HG03342 (cell line): Measurements from ENCODE around the gene EIF4E2.
"Not testable (repeated sequence)": the region's sequence is repeated elsewhere in the genome, so short reads cannot be mapped to it uniquely, and the experiment has no call there.

Experiments used
- ATAC-seq: cut with Tn5 transposase; IDR thresholded peaks from one replicate; pipeline ENCODE4 v1.9.1; 2021; ENCODE audit warnings: mild to moderate bottlenecking, moderate library complexity; ENCODE audit not compliant: unreplicated experiment

The EIF4E2 gene

GRCh38 chr2:232556426-232556825 is 5.9 kb downstream of the EIF4E2 start:
- ATAC-seq, result no peak

- ATAC-seq, result no peak
These were observed 12.1 kb downstream of the EIF4E2 start for GRCh38 chr2:232562515-232563151.

- no peak for ATAC-seq
These were observed 13.1 kb downstream of the EIF4E2 start for GRCh38 chr2:232563580-232563979.

- no peak for ATAC-seq
These were observed 17.2 kb downstream of the EIF4E2 start for GRCh38 chr2:232567721-232568120.

- no peak for ATAC-seq
These were observed 17.7 kb downstream of the EIF4E2 start for GRCh38 chr2:232568161-232568560.

GRCh38 chr2:232569541-232569940 is 19.1 kb downstream of the EIF4E2 start:
- ATAC-seq, result no peak

- ATAC-seq, result not testable (repeated sequence)
These were observed 20.0 kb downstream of the EIF4E2 start for GRCh38 chr2:232570481-232570880.

- ATAC-seq, result no peak
These were observed 20.6 kb downstream of the EIF4E2 start for GRCh38 chr2:232571026-232571474.

GRCh38 chr2:232573042-232573441 is 22.6 kb downstream of the EIF4E2 start:
- ATAC-seq, result no peak

GRCh38 chr2:232573771-232574435 is 23.4 kb downstream of the EIF4E2 start:
- ATAC-seq, result no peak

GRCh38 chr2:232574674-232575403 is 24.4 kb downstream of the EIF4E2 start:
- no peak for ATAC-seq

GRCh38 chr2:232575404-232575746 is 24.9 kb downstream of the EIF4E2 start:
- no peak for ATAC-seq

GRCh38 chr2:232576995-232577394 is 26.5 kb downstream of the EIF4E2 start:
- ATAC-seq, result no peak

GRCh38 chr2:232577841-232578240 is 27.4 kb downstream of the EIF4E2 start:
- no peak for ATAC-seq

- ATAC-seq, result no peak
These were observed 28.1 kb downstream of the EIF4E2 start for GRCh38 chr2:232578626-232579025.

GRCh38 chr2:232580648-232580981 is 30.1 kb downstream of the EIF4E2 start:
- no peak for ATAC-seq

- no peak for ATAC-seq
These were observed 31.2 kb downstream of the EIF4E2 start for GRCh38 chr2:232581725-232582124.

- no peak for ATAC-seq
These were observed 33.7 kb downstream of the EIF4E2 start for GRCh38 chr2:232584238-232584637.

- ATAC-seq, result no peak
These were observed 36.5 kb downstream of the EIF4E2 start for GRCh38 chr2:232586943-232587505.

GRCh38 chr2:232587512-232587911 is 37.0 kb downstream of the EIF4E2 start:
- ATAC-seq, result no peak

- ATAC-seq, result no peak
These were observed 37.5 kb downstream of the EIF4E2 start for GRCh38 chr2:232588031-232588430.
